GM18520 (cell line): ENCODE results near the gene TMC1.

Source experiments
- ATAC-seq: cut with Tn5 transposase; IDR thresholded peaks from one replicate; pipeline ENCODE4 v1.9.1; 2021; ENCODE audit not compliant: unreplicated experiment

The TMC1 gene

GRCh38 chr9:72565535-72565934 is 44.1 kb downstream of the TMC1 start:
- ATAC-seq = no peak

GRCh38 chr9:72574156-72574810 is 52.9 kb downstream of the TMC1 start:
- ATAC-seq = no peak

GRCh38 chr9:72575666-72576065 is 54.3 kb downstream of the TMC1 start:
- ATAC-seq = no peak

GRCh38 chr9:72576087-72576486 is 54.7 kb downstream of the TMC1 start:
- no peak for ATAC-seq

- no peak for ATAC-seq
These were observed 55.9 kb downstream of the TMC1 start for GRCh38 chr9:72577212-72577753.

- no peak for ATAC-seq
These were observed 57.8 kb downstream of the TMC1 start for GRCh38 chr9:72579190-72579589.

GRCh38 chr9:72579880-72580550 is 58.6 kb downstream of the TMC1 start:
- ATAC-seq = no peak

- no peak for ATAC-seq
These were observed 60.3 kb downstream of the TMC1 start for GRCh38 chr9:72581694-72582093.

GRCh38 chr9:72583370-72583769 is 62.0 kb downstream of the TMC1 start:
- no peak for ATAC-seq

- no peak for ATAC-seq
These were observed 65.2 kb downstream of the TMC1 start for GRCh38 chr9:72586388-72587130.

- no peak for ATAC-seq
These were observed 66.9 kb downstream of the TMC1 start for GRCh38 chr9:72588336-72588735.

- no peak for ATAC-seq
These were observed 68.5 kb downstream of the TMC1 start for GRCh38 chr9:72589667-72590521.

GRCh38 chr9:72590824-72591223 is 69.4 kb downstream of the TMC1 start:
- ATAC-seq = no peak

GRCh38 chr9:72592502-72593403 is 71.3 kb downstream of the TMC1 start:
- no peak for ATAC-seq

GRCh38 chr9:72596451-72597180 is 75.2 kb downstream of the TMC1 start:
- ATAC-seq = no peak

- no peak for ATAC-seq
These were observed 75.7 kb downstream of the TMC1 start for GRCh38 chr9:72597181-72597517.

GRCh38 chr9:72597601-72598000 is 76.2 kb downstream of the TMC1 start:
- no peak for ATAC-seq

GRCh38 chr9:72598639-72599038 is 77.2 kb downstream of the TMC1 start:
- ATAC-seq = no peak

- ATAC-seq = no peak
These were observed 78.6 kb downstream of the TMC1 start for GRCh38 chr9:72599874-72600534.
